ENCODE results near the gene CYP46A1.

GRCh38 chr14:99733540-99734405 is 49.7 kb downstream of the CYP46A1 start:
- TF ChIP-seq, protein P1, sequence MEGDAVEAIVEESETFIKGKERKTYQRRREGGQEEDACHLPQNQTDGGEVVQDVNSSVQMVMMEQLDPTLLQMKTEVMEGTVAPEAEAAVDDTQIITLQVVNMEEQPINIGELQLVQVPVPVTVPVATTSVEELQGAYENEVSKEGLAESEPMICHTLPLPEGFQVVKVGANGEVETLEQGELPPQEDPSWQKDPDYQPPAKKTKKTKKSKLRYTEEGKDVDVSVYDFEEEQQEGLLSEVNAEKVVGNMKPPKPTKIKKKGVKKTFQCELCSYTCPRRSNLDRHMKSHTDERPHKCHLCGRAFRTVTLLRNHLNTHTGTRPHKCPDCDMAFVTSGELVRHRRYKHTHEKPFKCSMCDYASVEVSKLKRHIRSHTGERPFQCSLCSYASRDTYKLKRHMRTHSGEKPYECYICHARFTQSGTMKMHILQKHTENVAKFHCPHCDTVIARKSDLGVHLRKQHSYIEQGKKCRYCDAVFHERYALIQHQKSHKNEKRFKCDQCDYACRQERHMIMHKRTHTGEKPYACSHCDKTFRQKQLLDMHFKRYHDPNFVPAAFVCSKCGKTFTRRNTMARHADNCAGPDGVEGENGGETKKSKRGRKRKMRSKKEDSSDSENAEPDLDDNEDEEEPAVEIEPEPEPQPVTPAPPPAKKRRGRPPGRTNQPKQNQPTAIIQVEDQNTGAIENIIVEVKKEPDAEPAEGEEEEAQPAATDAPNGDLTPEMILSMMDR (IDR thresholded peaks at IDR 0.05): no peak
- TF ChIP-seq POLR2AphosphoS5 (IDR thresholded peaks at IDR 0.05; ENCODE audit: low read depth, low read length) (no peak), SIN3A (IDR thresholded peaks at IDR 0.05; ENCODE audit: borderline replicate concordance, insufficient read depth, low read depth, low read length) (no peak)

Data from Panc1 (cell line).